Measurements from ENCODE around the gene SZT2.
A peak's percentile ranks its signal among the peaks of the same experiment; 100 is the strongest.

Gene SZT2

GRCh38 chr1:43389326-43390313 lies at the start of gene SZT2, which contains the start of gene MED8:
TSS of gene SZT2 (plus strand) at chr1:43389899. CDS start at chr1:43389969, 70 bp downstream.
TSS of gene MED8 (minus strand) at chr1:43389800. CDS start at chr1:43389764, 36 bp downstream.
- DNase-seq (ENCODE audit: low read depth), result peak; percentile 87

DNA sequence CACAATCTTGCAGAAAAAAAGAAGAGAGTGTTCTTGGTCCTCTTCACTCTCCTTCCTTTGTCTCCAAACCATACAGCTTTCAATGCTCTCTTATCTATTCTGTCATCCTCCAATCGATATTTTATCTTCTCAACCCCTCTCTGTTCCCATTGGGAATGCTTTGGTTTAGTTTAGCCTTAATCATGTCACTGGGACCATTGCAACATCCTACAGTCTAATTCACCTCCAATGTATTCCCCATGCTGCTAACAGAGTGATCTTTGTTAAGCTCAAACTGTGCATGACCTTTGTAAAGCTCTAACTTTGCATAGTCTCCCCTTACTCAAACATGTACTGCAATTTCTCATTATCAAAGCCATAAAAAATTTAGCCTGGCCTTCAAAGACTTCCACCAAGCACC lies 49.1 kb upstream of the SZT2 start:
- no peak for DNase-seq (ENCODE audit: low read depth)

- no peak for DNase-seq (ENCODE audit: low read depth)
Measured at GRCh38 chr1:43344267-43344850, 45.3 kb upstream of the SZT2 start.

DNA sequence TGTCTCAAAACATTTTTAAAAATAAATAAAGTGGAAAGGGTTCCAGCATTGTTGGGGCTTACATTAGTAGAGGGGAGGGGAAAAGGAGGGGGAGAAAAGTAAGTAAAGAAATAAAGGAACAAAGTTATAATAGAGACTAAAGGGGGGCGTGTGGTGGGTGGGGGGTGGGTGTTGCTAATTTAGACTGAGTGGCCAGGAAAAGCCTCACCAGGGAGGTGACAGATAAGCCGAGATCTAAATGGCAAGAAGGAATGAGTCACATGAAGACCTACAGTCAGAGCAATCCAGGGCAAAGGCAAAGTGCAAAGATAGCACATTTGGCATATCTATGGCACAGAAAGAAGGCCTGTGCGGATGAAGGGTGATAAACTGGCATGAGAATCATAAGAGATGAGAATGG lies 44.6 kb upstream of the SZT2 start:
- no peak for DNase-seq (ENCODE audit: low read depth)

GRCh38 chr1:43346636-43347035 lies 43.1 kb upstream of the SZT2 start:
- no peak for DNase-seq (ENCODE audit: low read depth)

DNA sequence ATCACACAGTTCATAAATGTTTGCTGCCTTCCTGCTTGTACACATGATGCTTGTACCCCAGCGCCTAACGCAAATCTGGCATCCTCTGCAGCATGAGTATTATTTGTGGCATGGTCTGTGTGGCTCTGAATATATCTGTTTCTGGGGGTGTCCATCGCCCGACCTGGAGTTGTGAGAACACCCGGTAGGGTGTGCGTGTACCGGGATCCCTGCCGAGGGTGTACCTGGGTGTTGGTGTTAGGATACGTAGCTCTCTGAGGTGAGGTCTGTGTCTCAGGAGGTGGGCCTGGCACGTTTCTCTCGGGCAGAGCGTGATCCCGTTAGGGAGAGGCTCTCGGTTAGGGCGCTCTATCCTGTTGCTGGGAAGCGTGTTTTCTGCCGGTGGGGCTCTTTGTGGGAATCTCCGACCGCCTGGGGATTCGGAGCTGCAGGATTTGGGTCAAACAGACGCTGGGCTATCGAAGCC lies 41.3 kb upstream of the SZT2 start:
- DNase-seq (ENCODE audit: low read depth), result no peak

- DNase-seq (ENCODE audit: low read depth), result peak; percentile 51
Measured at GRCh38 chr1:43348809-43349593, 40.7 kb upstream of the SZT2 start.

GRCh38 chr1:43349594-43350306 lies 39.9 kb upstream of the SZT2 start:
- DNase-seq (ENCODE audit: low read depth), result no peak

DNA sequence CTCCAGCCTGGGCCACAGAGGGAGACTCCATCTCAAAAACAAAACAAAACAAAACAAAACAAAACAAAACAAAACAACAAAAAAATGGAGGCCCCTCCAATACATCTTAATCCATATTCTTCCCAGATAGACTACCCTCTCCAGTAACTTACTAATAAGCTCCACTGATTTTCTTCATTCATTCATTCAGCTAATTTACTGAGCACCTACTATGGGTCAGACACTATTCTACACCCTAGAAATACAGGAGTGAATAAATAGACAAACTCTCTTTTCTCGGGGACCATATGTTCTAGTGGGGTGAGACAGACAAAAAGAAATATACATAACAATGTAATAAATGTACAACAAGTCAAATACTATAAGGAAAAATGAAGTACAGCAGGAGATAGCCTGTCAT lies 38.7 kb upstream of the SZT2 start:
- DNase-seq (ENCODE audit: low read depth), result no peak

- no peak for DNase-seq (ENCODE audit: low read depth)
Measured at GRCh38 chr1:43351421-43352350, 38.0 kb upstream of the SZT2 start.

GRCh38 chr1:43352351-43352705 lies 37.4 kb upstream of the SZT2 start:
- DNase-seq (ENCODE audit: low read depth), result no peak

- DNase-seq (ENCODE audit: low read depth), result no peak
Measured at GRCh38 chr1:43352881-43353280, 36.8 kb upstream of the SZT2 start.

DNA sequence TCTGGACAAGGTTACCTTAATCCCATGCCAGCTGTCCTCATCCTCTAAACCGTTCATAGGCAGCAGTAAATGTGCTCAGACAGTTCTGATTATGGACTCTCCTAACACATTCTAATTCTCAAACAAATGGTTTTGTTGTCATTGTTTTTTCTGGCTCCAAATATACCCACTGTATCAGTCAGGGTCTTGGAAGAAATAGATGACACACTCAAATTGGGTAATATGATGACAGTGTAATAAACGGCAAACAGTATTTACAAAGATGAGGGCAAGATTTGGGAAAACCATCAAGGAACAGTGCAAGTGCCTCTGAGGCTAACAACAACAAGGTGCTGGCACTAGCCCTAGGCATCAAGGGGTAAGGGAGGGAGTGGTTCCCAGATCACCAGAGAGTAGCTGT lies 35.2 kb upstream of the SZT2 start:
- no peak for DNase-seq (ENCODE audit: low read depth)

- DNase-seq (ENCODE audit: low read depth), result no peak
Measured at GRCh38 chr1:43354936-43355335, 34.8 kb upstream of the SZT2 start.

GRCh38 chr1:43357251-43357650 lies 32.4 kb upstream of the SZT2 start:
- DNase-seq (ENCODE audit: low read depth), result no peak

DNA sequence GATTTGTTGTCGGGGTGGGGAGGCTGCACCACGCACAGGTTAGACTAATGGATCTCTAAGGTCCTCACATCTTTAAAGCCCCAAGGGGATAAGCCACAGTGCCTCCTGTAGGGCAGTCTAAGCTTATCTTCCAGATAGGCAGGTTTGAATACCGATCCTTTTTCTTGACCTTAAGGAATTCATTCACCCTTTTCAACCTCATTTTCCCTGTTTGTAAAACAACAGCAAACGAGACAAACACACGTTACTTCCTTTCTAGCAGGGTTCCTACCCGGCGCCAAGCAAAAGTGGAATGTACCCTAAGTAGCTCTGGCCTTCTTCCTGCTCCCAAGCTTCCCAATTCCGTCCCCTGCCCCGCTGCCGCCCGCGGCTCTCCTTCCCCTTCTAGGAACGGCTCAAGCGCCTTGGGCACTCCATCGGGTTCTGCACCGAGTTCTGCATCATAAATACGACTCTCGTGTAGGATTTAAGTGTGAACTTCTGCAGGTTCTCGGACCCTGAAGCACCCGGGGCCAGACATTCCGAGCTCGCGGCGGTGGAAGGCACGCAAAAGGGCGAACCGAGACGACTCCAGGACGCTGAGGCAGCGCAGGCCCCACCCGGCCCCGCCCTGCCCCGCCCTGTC lies 31.5 kb upstream of the SZT2 start:
- no peak for DNase-seq (ENCODE audit: low read depth)

- DNase-seq (ENCODE audit: low read depth), result peak; percentile 93
Measured at GRCh38 chr1:43358746-43359693, 30.7 kb upstream of the SZT2 start, which contains the start of gene CDC20. TSS of gene CDC20 (plus strand) at chr1:43358981. CDS start at chr1:43359216, 235 bp downstream.

DNA sequence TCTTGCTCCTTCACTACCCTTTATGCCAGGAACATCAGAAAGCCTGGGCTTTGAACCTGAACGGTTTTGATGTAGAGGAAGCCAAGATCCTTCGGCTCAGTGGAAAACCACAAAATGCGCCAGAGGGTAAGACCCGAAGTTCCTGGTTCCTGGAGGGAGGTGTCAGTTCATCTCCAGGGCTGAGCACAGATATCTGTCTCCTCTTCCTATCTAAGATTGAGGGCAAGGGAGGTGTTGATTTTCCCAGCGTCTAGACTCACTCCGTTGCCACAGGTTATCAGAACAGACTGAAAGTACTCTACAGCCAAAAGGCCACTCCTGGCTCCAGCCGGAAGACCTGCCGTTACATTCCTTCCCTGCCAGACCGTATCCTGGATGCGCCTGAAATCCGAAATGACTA lies 30.0 kb upstream of the SZT2 start:
- no peak for DNase-seq (ENCODE audit: low read depth)

GRCh38 chr1:43360616-43361015 lies 29.1 kb upstream of the SZT2 start:
- DNase-seq (ENCODE audit: low read depth), result no peak
